ENCODE measurements around the gene APLNR.

DNA sequence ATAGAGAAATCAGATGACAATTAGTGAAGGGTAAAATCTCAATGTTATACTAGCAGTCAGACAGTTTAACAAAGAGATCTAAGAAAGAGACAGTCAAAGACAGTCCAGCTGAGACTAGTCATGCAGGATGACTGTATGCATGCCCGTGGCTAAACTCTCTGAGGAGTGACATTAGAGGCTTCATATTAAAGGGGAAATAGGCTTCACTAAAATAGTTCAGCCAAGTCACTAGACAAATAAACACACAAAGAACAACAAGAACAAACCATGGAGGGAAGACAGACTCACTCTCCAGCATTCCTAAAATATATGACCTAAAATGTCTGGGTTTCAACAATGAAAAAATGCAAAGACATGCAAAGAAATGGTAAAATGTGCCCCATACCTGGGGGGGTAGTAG lies 18.6 kb upstream of the APLNR start:
- TF ChIP-seq POLR2A (IDR thresholded peaks at IDR 0.05; ENCODE audit: control extremely low read depth in 1 of 2, low read depth in 2 of 2, low read length in 2 of 2) (no peak), SIRT6 (IDR thresholded peaks at IDR 0.05; ENCODE audit: low read length) (no peak), CREB1 (IDR thresholded peaks at IDR 0.05) (no peak), YY1 (IDR thresholded peaks at IDR 0.05; ENCODE audit: low read depth, low read length) (no peak), SRF (IDR thresholded peaks at IDR 0.05; ENCODE audit: low read depth, low read length) (no peak)
- TF ChIP-seq, protein P1, sequence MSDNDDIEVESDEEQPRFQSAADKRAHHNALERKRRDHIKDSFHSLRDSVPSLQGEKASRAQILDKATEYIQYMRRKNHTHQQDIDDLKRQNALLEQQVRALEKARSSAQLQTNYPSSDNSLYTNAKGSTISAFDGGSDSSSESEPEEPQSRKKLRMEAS (IDR thresholded peaks at IDR 0.05), result no peak
